ENCODE data around the gene SRCAP. TPM values are rescaled to one million over a fixed set of nuclear protein-coding genes. Genes with fewer than 3 reads are reported as not detected.

Gene SRCAP
- total RNA-seq, 2 donors from 2014 or later = 22.5 to 25.0 TPM

DNA sequence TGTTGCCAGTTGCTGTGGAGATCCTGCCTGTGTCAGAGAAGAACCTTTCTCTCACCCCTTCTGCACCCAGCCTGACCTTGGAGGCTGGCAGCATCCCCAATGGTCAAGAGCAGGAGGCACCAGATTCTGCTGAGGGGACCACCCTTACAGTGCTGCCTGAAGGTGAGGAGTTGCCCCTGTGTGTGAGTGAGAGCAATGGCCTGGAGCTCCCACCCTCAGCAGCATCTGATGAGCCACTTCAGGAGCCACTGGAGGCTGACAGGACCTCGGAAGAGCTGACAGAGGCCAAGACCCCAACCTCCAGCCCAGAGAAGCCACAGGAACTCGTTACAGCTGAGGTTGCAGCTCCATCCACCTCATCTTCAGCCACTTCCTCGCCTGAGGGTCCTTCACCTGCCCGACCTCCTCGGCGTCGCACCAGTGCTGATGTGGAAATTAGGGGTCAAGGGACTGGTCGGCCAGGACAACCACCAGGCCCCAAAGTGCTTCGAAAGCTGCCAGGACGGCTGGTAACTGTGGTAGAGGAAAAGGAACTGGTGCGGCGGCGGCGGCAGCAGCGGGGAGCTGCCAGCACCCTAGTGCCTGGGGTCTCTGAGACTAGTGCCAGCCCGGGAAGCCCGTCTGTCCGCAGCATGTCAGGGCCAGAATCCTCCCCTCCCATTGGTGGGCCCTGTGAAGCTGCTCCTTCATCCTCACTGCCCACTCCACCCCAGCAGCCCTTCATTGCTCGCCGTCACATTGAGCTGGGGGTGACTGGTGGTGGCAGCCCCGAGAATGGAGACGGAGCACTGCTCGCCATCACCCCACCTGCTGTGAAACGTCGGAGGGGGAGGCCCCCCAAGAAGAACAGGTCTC, 39.0 kb downstream of the SRCAP start:
- Histone ChIP-seq H3K4me3 (no peak overlapping the region), H3K27ac (no peak overlapping the region), H3K9me3 (no peaks in the 10 kb centered on the region), H3K27me3 (no peaks in the 10 kb centered on the region), H3K4me1 (peaks cover 0 to 24% of the 10 kb centered on the region in 2 donors), H3K36me3 (peaks cover 64% of the 10 kb centered on the region)
- TF ChIP-seq, protein P1, sequence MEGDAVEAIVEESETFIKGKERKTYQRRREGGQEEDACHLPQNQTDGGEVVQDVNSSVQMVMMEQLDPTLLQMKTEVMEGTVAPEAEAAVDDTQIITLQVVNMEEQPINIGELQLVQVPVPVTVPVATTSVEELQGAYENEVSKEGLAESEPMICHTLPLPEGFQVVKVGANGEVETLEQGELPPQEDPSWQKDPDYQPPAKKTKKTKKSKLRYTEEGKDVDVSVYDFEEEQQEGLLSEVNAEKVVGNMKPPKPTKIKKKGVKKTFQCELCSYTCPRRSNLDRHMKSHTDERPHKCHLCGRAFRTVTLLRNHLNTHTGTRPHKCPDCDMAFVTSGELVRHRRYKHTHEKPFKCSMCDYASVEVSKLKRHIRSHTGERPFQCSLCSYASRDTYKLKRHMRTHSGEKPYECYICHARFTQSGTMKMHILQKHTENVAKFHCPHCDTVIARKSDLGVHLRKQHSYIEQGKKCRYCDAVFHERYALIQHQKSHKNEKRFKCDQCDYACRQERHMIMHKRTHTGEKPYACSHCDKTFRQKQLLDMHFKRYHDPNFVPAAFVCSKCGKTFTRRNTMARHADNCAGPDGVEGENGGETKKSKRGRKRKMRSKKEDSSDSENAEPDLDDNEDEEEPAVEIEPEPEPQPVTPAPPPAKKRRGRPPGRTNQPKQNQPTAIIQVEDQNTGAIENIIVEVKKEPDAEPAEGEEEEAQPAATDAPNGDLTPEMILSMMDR (IDR thresholded peaks at IDR 0.05) = no peak
- no peak for DNase-seq (ENCODE audit: low spot score)

DNA sequence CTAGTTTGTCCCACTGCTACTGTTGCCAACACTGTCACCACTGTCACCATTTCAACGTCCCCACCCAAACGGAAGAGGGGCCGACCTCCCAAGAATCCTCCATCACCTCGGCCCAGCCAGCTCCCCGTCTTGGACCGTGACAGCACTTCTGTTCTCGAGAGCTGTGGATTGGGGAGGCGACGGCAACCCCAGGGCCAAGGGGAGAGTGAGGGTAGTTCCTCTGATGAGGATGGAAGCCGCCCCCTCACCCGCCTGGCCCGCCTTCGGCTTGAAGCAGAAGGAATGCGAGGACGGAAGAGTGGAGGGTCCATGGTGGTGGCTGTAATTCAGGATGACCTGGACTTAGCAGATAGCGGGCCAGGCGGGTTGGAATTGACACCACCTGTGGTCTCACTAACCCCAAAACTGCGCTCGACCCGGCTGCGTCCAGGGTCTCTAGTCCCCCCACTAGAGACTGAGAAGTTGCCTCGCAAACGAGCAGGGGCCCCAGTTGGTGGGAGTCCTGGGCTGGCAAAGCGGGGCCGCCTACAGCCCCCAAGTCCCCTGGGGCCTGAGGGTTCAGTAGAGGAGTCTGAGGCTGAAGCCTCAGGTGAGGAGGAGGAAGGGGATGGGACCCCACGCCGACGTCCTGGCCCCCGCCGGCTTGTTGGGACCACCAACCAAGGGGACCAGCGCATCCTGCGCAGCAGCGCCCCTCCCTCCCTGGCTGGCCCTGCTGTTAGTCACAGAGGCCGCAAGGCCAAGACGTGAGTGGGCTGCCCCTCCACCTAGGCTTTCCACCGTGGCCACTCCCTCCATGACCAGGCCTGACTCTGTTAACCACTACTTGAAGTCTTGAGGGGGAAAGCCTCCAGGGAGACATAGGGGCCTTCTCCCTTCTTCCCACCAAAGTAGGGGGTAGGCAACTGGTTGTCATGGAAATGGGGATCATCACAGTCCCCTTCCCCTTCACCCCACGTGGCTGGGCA, 40.3 kb downstream of the SRCAP start:
- Histone ChIP-seq H3K4me1 (peaks cover 0 to 24% of the 10 kb centered on the region in 2 donors), H3K27ac (no peak overlapping the region), H3K9me3 (no peaks in the 10 kb centered on the region), H3K4me3 (no peak overlapping the region), H3K27me3 (no peaks in the 10 kb centered on the region), H3K36me3 (peaks cover 55% of the 10 kb centered on the region)
- TF ChIP-seq, protein P1 (IDR thresholded peaks at IDR 0.05) = no peak
- no peak for DNase-seq (ENCODE audit: low spot score)

DNA sequence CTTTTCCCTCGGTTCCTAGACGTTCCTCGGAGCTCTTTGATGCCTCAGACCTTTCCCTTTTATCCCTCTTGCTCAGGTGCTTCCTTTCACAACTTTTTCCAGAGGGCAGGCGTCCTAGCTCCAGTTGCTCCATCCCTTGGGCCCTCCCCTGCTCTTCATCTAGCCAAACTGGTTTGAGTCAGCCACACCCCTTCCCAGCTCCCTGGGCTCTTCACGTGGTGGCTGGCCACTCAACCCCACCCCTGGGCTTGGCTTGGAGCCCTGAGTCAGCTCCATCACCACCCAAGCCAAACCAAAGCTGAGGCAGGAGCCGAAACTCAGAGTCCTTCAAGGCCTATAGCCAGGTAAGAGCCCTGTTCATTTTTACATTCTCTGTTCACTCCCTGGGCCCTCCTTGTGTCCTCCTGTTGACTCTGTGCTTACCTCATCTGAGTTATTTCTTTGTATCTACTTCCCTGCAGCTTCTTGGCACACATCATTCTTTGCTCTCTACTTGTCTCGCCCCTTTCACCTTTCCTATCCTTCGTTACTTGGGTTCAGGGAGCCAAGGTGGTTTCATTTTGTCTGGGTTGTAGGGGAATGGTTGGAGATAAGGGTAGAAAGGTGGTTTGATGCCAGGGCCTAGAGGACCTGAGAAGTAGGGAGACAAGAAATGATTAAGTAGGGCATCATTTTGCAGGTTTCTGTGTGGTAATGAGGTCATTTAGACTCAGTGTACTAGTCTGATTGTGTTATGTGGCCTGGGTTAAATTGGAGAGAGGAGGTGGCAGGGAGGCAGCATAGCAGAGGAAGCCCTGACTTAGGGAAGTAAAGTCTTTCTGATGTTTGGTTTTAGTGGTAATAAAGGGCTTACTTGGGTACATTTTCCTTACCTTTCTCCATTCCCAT, 41.6 kb downstream of the SRCAP start:
- Histone ChIP-seq H3K9me3 (no peaks in the 10 kb centered on the region), H3K4me1 (peaks cover 0 to 24% of the 10 kb centered on the region in 2 donors)

DNA sequence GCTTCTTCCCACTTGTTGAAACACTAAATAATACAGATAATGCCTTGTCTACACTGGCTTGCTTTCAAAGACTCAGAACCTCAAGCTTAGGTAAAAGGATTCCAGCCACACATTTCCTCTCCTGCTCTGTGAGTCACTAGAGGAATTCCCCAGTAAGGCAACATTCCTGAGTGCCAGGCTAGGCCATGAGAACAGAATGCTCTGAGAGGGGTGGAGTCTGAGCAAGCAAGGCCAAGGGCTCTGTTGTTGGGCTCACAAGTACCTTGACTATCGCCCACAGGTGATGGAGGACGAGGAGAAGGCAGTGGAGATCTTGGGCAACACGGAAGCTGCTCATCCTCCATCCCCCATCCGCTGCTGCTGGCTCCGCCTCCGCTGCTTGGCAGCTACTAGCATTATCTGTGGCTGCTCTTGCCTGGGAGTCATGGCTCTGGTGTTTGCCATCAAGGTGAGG, 42.5 kb downstream of the SRCAP start:
- Histone ChIP-seq H3K4me1 (peaks cover 0 to 24% of the 10 kb centered on the region in 2 donors), H3K27me3 (no peaks in the 10 kb centered on the region), H3K4me3 (no peak overlapping the region), H3K27ac (peak overlapping the region; percentile 35 to 52), H3K36me3 (peaks cover 46% of the 10 kb centered on the region), H3K9me3 (no peaks in the 10 kb centered on the region)
- DNase-seq (ENCODE audit: low spot score) = no peak
- TF ChIP-seq, protein P1 (IDR thresholded peaks at IDR 0.05) = no peak

More for the DNA sequence above, 41.6 kb downstream of the SRCAP start:
- Histone ChIP-seq H3K27ac (peak overlapping the region; percentile 35 to 52), H3K27me3 (no peaks in the 10 kb centered on the region), H3K36me3 (peaks cover 55% of the 10 kb centered on the region), H3K4me3 (no peak overlapping the region)
- DNase-seq (ENCODE audit: low spot score) = peak; percentile 90
- TF ChIP-seq, protein P1 (IDR thresholded peaks at IDR 0.05) = no peak

DNA sequence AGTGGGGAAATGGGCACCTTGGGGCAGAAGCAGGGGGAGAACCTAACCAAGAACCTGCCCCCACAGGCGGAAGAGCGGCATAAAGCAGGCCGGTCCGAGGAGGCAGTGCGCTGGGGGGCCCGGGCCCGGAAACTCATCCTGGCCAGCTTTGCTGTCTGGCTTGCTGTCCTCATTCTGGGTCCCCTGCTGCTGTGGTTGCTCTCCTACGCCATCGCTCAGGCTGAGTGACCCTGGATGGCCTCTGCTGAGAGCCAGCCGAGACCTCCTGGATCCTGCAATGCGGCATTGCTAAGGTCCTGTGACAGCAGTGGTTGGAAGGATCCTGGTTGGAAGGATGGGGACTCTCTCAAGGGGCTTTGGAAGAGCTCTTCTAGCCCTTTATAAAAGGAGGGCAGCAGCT, 44.7 kb downstream of the SRCAP start:
- Histone ChIP-seq H3K27me3 (no peaks in the 10 kb centered on the region), H3K4me3 (no peak overlapping the region), H3K36me3 (peaks cover 24% of the 10 kb centered on the region), H3K27ac (peak overlapping the region; percentile 6 to 55), H3K9me3 (no peaks in the 10 kb centered on the region), H3K4me1 (peaks cover 0 to 32% of the 10 kb centered on the region in 2 donors)
- TF ChIP-seq, protein P1 (IDR thresholded peaks at IDR 0.05) = no peak
- DNase-seq (ENCODE audit: low spot score) = no peak

All from right atrium auricular region (tissue), 2 donors.